A673 (cell line): ENCODE data around the gene TTC7B. TPM values are rescaled to one million over a fixed set of nuclear protein-coding genes. Genes with fewer than 3 reads are reported as not detected.

ENCODE experiments used
- BruUV-seq: library from RNA; stranded (reverse); fragments of 400-500 nt; replicated peaks from 2 replicates; lab custom pipeline; 2021; lab: Mats Ljungman, UMichigan
- CTCF ChIA-PET: fragments of 300-600 bp; sonication (Branson Sonifier 250); formaldehyde crosslinking; loops from one replicate; lab custom pipeline; 2022; ENCODE audit warnings: antibody characterized with exemption; lab: Charles Lee
- POLR2A ChIA-PET: fragments of 300-600 bp; sonication (Branson Sonifier 250); formaldehyde crosslinking; loops from one replicate; lab custom pipeline; 2022; ENCODE audit warnings: antibody characterized with exemption; ENCODE audit not compliant: low non-redundant PET; lab: Charles Lee
- DNase-seq: peaks from one replicate; pipeline ENCODE4 v3.0.0-alpha.2; 2015; ENCODE audit warnings: low spot score
- H3K27ac ChIP-seq: fragments of 200-600 bp; sonication (generic); 2 replicates; pipeline ENCODE4 v1.5.1; 2016; ENCODE audit warnings: mixed run types, low read depth, mild to moderate bottlenecking, mixed read lengths, antibody characterized with exemption, low read length; ENCODE audit not compliant: poor library complexity, severe bottlenecking
- H3K27me3 ChIP-seq: fragments of 200-600 bp; sonication (generic); replicated peaks from 2 replicates; pipeline ENCODE4 v1.6.1; 2017; ENCODE audit warnings: mixed run types, low read depth, mild to moderate bottlenecking, mixed read lengths, antibody characterized with exemption, low read length; ENCODE audit not compliant: insufficient read depth, poor library complexity
- H3K36me3 ChIP-seq: fragments of 200-600 bp; sonication (generic); 2 replicates; pipeline ENCODE4 v1.6.1; 2016; ENCODE audit warnings: mixed run types, mild to moderate bottlenecking, mixed read lengths, antibody characterized with exemption, low read length; ENCODE audit not compliant: insufficient read depth, poor library complexity, severe bottlenecking
- H3K4me1 ChIP-seq: fragments of 200-600 bp; sonication (generic); 2 replicates; pipeline ENCODE4 v1.6.1; 2017; ENCODE audit warnings: mixed run types, mild to moderate bottlenecking, mixed read lengths, antibody characterized with exemption, low read length; ENCODE audit not compliant: insufficient read depth, poor library complexity, severe bottlenecking
- H3K4me3 ChIP-seq: fragments of 200-600 bp; sonication (generic); 2 replicates; pipeline ENCODE4 v1.5.1; 2016; ENCODE audit warnings: low read depth, mixed run types, mild to moderate bottlenecking, mixed read lengths, low read length; ENCODE audit not compliant: poor library complexity, severe bottlenecking
- H3K9me3 ChIP-seq: fragments of 200-600 bp; sonication (generic); 2 replicates; pipeline ENCODE4 v1.6.1; 2016; ENCODE audit warnings: mixed run types, low read depth, mild to moderate bottlenecking, mixed read lengths, antibody characterized with exemption, low read length; ENCODE audit not compliant: poor library complexity, severe bottlenecking
- EZH2 ChIP-seq: fragments of 200-600 bp; sonication (generic); IDR thresholded peaks from 2 replicates; pipeline ENCODE4 v1.6.1; 2017; ENCODE audit warnings: borderline replicate concordance, low read depth, mild to moderate bottlenecking, mixed read lengths, antibody characterized with exemption, low read length; ENCODE audit not compliant: poor library complexity, severe bottlenecking
- intact Hi-C: fragments of 100-400 bp; cut with micrococcal nuclease; formaldehyde crosslinking; loops from one replicate; pipeline ENCODE4 v1.10.0; 2022; ENCODE audit not compliant: unreplicated experiment
- total RNA-seq: library from RNA; stranded (reverse); gene quantifications from 2 replicates; pipeline ENCODE4 v1.2.3, GENCODE V29; 2021
- TF ChIP-seq, protein P1 (sequence below): fragments of 300-800, 200-600 bp; sonication (generic); conservative IDR thresholded peaks from 2 replicates; pipeline ENCODE4 v1.5.1; 2017; ENCODE audit warnings: low read depth, mild to moderate bottlenecking, antibody characterized with exemption, low read length, moderate library complexity, mixed read lengths

Gene TTC7B
- total RNA-seq, 1 experiment from 2014 or later = 39.2 TPM

DNA sequence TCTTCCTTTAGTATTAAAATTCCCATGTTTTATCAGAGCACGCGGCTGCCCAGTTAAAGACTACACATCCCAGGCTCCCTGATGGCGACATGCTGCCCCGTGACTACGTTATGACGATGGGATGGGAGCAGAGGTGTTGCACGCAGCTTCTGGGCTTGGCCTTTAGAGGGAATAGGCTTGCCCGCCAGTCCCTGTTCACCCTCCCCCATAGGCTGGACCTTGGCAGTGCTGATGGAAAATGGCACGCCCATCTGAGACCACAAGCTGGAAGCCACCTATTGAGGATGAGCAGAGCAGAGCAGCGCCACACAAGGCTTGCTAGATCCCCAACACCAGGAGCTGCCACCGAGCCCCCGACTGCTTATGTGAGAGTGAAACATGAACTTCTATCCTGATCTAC lies 24.7 kb downstream of the TTC7B start:
- no peak overlapping the region for H3K4me3 ChIP-seq
- H3K36me3 ChIP-seq = no peaks in the 10 kb centered on the region
- intact Hi-C loops = no loop called here
- H3K9me3 ChIP-seq = no peaks in the 10 kb centered on the region
- no peaks in the 10 kb centered on the region for H3K27me3 ChIP-seq
- H3K4me1 ChIP-seq = peaks cover 6% of the 10 kb centered on the region
- TF ChIP-seq EZH2 = no peak
- TF ChIP-seq, protein P1, sequence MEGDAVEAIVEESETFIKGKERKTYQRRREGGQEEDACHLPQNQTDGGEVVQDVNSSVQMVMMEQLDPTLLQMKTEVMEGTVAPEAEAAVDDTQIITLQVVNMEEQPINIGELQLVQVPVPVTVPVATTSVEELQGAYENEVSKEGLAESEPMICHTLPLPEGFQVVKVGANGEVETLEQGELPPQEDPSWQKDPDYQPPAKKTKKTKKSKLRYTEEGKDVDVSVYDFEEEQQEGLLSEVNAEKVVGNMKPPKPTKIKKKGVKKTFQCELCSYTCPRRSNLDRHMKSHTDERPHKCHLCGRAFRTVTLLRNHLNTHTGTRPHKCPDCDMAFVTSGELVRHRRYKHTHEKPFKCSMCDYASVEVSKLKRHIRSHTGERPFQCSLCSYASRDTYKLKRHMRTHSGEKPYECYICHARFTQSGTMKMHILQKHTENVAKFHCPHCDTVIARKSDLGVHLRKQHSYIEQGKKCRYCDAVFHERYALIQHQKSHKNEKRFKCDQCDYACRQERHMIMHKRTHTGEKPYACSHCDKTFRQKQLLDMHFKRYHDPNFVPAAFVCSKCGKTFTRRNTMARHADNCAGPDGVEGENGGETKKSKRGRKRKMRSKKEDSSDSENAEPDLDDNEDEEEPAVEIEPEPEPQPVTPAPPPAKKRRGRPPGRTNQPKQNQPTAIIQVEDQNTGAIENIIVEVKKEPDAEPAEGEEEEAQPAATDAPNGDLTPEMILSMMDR = no peak
- no peak overlapping the region for H3K27ac ChIP-seq
- ChIA-PET POLR2A (no interaction called here), CTCF (no interaction called here)
- DNase-seq = no peak
- no TSS peak for BruUV-seq

DNA sequence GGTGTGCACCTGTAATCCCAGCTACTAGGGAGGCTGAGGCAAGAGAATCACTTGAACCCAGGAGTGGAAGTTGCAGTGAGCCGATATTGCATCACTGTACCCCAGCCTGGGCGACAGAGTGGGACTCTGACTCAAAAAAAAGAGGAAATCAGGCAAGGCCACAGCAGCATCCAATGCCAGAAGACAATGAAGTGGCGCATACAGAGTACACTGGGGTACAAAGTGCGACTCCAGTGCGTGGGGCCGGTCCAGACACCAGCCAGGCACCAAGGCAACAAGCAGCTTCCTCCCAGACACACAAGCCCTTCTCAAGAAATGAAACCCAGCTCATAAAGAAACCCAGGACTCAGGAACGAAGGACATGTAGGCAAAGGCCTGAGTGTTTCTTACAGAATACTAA lies 28.2 kb downstream of the TTC7B start:
- Histone ChIP-seq H3K27ac (no peak overlapping the region), H3K27me3 (no peaks in the 10 kb centered on the region), H3K4me1 (no peaks in the 10 kb centered on the region), H3K36me3 (no peaks in the 10 kb centered on the region), H3K9me3 (no peaks in the 10 kb centered on the region), H3K4me3 (no peak overlapping the region)
- intact Hi-C loops = no loop called here
- CTCF ChIA-PET = no interaction called here
- no peak for DNase-seq
- BruUV-seq = no TSS peak
- POLR2A ChIA-PET = no interaction called here
- TF ChIP-seq, protein P1 = no peak
- no peak for TF ChIP-seq EZH2

DNA sequence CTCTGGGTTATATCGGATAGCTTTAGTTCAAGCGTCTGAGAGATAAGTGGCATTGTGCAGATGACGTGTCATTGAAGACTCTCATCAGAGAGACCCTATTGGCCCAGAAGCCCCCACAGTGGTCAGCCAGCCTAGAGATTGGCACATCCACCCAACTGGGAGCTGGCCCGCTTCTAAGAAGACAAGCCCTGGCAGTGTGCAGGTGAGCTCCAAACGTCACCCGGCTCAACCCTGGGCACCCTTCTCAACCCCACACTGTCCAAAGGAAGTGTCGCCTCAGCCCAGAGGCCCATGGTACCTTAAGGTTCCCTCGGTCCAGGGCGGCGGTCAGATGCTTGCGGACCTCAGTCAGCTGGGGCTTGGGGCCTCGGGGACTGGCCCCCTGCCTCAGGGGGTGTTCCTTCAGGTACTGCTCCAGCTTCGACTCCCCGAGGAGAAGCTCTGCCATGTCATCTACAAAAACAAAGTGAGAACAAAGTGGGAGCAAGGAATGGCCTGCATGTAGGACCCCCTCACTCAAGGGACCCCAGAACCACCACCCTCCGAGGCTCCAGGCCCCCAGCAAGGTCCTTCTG lies 30.3 kb downstream of the TTC7B start:
- H3K4me3 ChIP-seq = no peak overlapping the region
- CTCF ChIA-PET = interaction anchor here (1.1 kb wide), 1 partner anchor 28 kb away, joined by 4 read pairs; no protein-coding TSS in a partner anchor
- H3K27ac ChIP-seq = no peak overlapping the region
- H3K36me3 ChIP-seq = no peaks in the 10 kb centered on the region
- POLR2A ChIA-PET = no interaction called here
- H3K4me1 ChIP-seq = no peaks in the 10 kb centered on the region
- no peaks in the 10 kb centered on the region for H3K27me3 ChIP-seq
- no peak for TF ChIP-seq EZH2
- TF ChIP-seq, protein P1 = no peak
- no peaks in the 10 kb centered on the region for H3K9me3 ChIP-seq
- intact Hi-C loops = no loop called here
- BruUV-seq = no TSS peak
- no peak for DNase-seq
